ENCODE data around the gene B3GAT1. TPM values are rescaled to one million over a fixed set of nuclear protein-coding genes. Genes with fewer than 3 reads are reported as not detected.

The B3GAT1 gene, protein sequence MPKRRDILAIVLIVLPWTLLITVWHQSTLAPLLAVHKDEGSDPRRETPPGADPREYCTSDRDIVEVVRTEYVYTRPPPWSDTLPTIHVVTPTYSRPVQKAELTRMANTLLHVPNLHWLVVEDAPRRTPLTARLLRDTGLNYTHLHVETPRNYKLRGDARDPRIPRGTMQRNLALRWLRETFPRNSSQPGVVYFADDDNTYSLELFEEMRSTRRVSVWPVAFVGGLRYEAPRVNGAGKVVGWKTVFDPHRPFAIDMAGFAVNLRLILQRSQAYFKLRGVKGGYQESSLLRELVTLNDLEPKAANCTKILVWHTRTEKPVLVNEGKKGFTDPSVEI
- total RNA-seq, result under 1 TPM in 2 of 4 donors, not detected in 2; 0.22 to 0.33 TPM

DNA sequence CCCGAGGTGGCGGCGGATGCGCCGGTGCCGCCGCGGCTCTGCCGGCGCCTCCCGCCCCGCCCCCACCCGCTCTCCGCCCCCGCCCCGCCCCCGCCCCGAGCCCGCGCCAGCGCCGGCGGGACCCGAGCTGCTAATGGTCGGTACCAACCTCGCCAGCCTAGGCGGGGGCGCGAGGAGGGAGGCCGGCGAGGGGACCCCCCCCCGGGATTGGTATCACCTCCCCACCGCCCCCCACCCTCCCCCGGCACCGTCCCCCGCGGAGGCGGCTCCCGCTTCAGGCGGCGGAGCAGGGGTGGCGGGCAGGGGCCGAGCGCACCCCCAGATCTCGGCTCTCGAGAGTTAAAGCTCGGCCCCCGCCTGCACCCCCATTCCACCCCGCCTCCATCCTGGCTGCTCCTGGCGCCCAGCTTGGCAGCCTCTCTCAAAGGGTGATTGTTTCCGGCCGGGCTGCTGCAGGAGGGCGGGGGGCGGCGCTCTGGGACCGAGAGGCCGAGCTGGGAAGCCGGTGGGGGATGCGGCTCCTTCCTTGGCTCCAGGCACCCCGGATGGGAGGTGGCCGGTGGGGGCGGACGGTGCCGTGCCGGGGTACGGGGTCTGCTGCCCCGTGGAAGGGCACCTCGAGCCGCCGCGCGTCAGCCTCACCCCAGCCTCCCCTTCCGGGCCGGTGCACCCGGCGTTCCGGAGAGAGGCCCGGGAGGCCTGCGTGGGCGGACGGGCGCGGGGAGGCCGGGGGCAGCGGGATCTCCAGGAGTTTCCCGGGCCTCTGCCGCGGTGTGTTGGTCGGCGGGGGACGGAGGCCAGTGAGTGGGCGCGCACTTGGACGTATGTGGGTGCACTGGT, at the start of gene B3GAT1:
Gene B3GAT1 (minus strand): TSS at position 40 of the 840 bp plus-strand sequence. CDS start 24,583 bp downstream, outside the sequence.
- TF ChIP-seq, protein P1, sequence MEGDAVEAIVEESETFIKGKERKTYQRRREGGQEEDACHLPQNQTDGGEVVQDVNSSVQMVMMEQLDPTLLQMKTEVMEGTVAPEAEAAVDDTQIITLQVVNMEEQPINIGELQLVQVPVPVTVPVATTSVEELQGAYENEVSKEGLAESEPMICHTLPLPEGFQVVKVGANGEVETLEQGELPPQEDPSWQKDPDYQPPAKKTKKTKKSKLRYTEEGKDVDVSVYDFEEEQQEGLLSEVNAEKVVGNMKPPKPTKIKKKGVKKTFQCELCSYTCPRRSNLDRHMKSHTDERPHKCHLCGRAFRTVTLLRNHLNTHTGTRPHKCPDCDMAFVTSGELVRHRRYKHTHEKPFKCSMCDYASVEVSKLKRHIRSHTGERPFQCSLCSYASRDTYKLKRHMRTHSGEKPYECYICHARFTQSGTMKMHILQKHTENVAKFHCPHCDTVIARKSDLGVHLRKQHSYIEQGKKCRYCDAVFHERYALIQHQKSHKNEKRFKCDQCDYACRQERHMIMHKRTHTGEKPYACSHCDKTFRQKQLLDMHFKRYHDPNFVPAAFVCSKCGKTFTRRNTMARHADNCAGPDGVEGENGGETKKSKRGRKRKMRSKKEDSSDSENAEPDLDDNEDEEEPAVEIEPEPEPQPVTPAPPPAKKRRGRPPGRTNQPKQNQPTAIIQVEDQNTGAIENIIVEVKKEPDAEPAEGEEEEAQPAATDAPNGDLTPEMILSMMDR (IDR thresholded peaks at IDR 0.05; ENCODE audit: low read depth), result no peak

DNA sequence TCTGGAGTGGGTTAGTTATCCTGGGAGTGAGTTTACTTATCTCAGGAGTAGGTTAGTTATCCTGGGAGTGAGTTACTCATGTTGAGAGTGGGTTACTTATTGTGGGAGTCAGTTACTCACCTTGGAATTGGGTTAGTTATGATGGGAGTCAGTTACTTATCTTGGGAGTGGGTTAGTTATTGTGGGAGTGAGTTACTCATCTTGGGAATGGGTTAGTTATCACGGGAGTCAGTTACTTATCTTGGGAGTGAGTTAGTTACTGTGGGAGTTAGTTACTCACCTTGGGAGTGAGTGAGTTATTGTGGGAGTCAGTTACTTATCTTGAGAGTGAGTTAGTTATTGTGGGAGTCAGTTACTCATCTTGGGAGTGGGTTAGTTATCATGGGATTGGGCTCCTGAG, 49.6 kb upstream of the B3GAT1 start:
- TF ChIP-seq, protein P1 (IDR thresholded peaks at IDR 0.05; ENCODE audit: low read depth), result no peak

DNA sequence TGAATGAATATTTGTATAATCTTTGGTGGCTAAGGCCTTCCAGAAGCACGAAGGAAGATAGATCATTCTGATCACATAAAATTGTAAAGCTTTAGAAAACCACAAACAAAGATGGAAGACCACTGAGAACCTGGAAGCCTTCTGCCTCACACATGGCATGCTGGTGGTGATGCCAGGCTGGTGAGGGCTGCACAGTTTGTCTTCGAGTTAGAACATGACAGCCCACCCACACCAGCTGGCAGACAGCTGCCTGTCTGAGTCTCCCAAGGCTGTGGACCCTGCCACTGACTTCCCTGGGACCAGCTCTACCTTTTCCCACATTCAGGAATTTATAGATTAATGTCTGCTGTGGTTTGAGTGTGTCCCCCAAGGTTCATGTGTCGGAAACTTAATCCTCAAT, 48.8 kb upstream of the B3GAT1 start:
- TF ChIP-seq, protein P1 (IDR thresholded peaks at IDR 0.05; ENCODE audit: low read depth), result no peak

DNA sequence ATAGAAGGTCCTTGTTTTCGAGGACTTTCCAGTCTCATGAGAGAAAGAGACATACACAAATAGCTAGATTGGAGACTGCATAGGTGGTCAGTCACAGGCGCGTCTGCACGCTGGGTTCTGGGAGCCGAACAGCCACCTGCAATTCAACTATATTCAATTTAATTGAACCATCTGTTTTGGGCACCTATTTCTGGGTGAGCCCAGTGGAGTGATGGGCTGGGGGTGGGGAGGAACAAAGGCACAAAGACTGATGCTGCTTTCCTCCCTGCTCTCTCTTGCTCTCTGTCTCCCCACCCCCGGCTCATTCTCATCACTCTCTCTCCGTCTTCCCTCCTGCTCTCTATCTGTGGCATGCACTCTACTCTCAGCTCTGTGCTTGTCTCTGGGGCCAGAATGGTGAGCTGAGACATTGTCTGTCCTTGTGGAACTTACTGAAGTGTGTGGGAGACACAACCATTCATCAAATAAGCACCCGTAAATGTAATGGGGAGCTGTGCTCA, 48.1 kb upstream of the B3GAT1 start:
- TF ChIP-seq, protein P1 (IDR thresholded peaks at IDR 0.05; ENCODE audit: low read depth), result no peak

DNA sequence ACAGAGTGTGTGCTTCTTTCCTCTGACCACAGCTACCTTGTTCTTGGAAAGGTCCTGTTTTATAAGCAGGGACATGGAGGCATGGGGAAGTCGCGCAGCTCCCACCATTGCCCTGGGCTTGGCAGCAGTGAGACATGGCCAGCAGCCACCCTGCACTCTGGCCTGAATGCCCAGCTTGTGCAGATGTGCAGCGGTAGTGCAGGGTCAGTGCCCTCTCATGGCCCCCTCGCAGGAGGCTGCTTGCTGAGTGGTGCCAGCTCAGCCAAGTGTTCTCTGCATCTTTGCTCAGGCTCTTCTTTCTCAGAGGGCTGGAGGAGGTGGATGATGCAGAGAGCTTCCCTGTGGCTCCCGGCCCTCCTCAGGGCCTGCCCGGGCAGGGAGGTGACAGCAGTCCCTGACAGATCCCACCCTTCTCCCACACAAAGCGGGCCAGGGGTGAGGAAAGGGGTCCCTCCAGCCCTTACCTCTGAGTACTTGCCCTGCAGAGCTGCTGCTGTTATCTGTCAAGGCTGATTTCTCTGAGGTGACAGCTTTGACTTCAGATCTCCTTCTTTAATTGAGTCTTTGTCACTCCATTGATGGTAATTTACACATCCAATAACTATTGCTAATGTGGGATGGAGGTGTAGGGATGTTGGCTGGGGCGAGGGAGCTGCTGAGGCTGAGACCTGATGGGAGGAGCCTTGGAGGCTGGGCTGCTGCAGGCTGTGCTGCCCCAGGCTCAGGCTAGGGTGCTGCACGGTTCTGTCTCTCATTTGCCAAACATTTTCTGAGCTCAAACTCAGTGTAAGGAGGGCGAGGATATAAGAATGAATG, 47.4 kb upstream of the B3GAT1 start:
- TF ChIP-seq, protein P1 (IDR thresholded peaks at IDR 0.05; ENCODE audit: low read depth), result no peak

DNA sequence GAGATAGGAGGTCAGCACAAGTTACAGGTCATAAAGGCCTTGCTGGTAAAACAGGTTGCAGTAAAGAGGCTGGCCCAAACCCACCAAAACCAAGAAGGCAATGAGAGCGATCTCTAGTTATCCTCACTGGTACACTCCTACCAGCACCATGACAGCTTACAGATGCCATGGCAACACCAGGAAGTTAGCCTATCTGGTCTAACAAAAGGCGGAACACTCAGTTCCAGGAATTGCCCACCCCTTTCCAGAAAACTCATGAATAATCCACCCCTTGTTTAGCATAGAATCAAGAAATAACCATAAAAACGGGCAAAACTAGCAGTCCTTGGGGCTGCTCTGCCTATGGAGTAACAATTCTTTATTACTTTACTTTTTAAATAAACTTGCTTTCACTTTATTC, 43.5 kb upstream of the B3GAT1 start:
- TF ChIP-seq, protein P1 (IDR thresholded peaks at IDR 0.05; ENCODE audit: low read depth), result no peak
